ENCODE measurements around the gene OTOA.
"Not testable (repeated sequence)": the region's sequence is repeated elsewhere in the genome, so short reads cannot be mapped to it uniquely, and the experiment has no call there.

The OTOA gene

DNA sequence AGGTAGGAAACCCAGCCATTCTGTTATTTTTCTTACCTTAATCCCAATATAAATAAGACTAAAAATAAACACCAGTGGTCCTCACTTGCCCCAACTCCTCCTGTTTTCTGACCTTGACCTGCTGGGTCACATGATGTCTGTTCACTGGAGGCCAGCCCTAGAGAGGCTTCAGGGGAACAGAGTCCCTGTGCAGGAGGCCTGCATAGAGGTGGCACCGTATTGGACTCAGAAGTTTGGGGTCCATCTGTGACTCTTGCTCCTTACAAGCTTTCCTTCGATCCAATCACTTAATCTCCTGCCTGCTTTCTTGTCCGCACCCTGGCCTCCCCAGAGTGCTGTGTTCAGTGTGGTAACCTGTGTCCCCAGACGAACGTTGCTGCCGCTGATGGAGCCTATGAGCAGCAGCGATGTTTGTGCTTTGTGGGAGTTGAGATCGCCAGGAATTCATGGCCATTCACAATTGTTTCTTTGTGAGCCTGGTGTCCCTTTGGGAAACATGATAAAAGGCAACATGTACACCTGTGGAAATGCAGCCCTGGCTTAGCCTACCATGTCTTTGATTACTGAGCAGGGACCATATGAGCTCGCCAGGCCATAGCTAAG lies 16.1 kb upstream of the OTOA start:
- TF ChIP-seq, protein P1, sequence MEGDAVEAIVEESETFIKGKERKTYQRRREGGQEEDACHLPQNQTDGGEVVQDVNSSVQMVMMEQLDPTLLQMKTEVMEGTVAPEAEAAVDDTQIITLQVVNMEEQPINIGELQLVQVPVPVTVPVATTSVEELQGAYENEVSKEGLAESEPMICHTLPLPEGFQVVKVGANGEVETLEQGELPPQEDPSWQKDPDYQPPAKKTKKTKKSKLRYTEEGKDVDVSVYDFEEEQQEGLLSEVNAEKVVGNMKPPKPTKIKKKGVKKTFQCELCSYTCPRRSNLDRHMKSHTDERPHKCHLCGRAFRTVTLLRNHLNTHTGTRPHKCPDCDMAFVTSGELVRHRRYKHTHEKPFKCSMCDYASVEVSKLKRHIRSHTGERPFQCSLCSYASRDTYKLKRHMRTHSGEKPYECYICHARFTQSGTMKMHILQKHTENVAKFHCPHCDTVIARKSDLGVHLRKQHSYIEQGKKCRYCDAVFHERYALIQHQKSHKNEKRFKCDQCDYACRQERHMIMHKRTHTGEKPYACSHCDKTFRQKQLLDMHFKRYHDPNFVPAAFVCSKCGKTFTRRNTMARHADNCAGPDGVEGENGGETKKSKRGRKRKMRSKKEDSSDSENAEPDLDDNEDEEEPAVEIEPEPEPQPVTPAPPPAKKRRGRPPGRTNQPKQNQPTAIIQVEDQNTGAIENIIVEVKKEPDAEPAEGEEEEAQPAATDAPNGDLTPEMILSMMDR (IDR thresholded peaks at IDR 0.05; ENCODE audit: insufficient read depth, low read length, missing control alignments): no peak
- CTCF ChIA-PET: interaction anchor here (1.6 to 10.9 kb wide), 3 partner anchors 8 to 541 kb away, joined by 4 to 150 read pairs (median 24); no protein-coding TSS in a partner anchor
- POLR2A ChIA-PET: no interaction called here

DNA sequence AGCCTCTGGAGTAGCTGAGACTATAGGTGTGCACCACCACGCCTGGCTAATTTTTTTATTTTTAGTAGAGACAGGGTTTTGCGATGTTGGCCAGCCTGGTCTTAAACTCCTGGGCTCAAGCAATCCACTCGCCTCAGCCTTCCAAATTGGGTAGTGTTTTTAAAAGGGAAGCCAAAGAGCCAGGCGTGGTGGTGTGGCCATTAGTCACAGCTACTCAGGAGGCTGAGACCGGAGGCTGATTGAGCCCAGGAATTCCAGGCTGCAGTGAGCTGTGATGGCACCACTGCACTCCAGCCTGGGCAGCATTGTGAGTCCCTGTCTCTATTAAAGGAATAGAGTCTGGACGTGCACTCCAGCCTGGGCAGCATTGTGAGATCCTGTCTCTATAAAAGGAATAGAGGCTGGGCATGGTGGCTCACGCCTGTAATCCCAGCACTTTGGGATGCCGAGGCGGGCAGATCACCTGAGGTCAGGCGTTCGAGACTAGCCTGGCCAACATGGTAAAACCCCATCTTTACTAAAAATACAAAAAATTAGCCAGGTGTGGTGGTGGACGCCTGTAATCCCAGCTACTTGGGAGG lies 13.9 kb upstream of the OTOA start:
- CTCF ChIA-PET: interaction anchor here (0.9 to 10.9 kb wide), 3 partner anchors 7 to 15 kb away, joined by 3 to 150 read pairs (median 24); no protein-coding TSS in a partner anchor
- POLR2A ChIA-PET; H3K4me3 ChIP-seq (ENCODE audit: low read depth, low read length); DNase-seq (ENCODE audit: low read depth, low spot score): not testable (repeated sequence)

More for the DNA sequence above, 16.1 kb upstream of the OTOA start:
- H3K4me3 ChIP-seq (ENCODE audit: low read depth, low read length): no peak overlapping the region
- no peak for DNase-seq (ENCODE audit: low read depth, low spot score)

DNA sequence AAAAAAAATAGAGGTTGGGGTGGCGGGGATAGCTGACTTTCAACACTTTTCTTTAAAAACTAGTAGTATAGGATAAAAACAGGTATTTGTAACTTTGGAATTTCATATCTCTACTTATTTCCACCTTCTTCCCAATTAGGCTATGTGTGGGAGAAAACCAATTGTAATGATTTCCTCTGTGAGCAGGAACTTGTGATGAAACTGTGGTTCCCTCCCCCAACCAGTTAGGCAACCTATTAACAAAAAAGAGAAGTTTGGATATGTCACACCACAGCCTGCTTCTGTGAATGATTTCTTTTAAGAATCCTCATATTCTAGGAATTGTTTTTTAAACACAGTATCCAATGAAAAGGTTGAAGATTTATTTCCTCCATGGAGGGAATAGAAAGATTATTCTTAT lies 13.2 kb upstream of the OTOA start:
- DNase-seq (ENCODE audit: low read depth, low spot score): no peak
- CTCF ChIA-PET: interaction anchor here (1.0 to 5.1 kb wide), 2 partner anchors 11 to 58 kb away, joined by 6 to 24 read pairs; no protein-coding TSS in a partner anchor
- POLR2A ChIA-PET: no interaction called here
- TF ChIP-seq, protein P1 (IDR thresholded peaks at IDR 0.05; ENCODE audit: insufficient read depth, low read length, missing control alignments): no peak
- H3K4me3 ChIP-seq (ENCODE audit: low read depth, low read length): no peak overlapping the region

DNA sequence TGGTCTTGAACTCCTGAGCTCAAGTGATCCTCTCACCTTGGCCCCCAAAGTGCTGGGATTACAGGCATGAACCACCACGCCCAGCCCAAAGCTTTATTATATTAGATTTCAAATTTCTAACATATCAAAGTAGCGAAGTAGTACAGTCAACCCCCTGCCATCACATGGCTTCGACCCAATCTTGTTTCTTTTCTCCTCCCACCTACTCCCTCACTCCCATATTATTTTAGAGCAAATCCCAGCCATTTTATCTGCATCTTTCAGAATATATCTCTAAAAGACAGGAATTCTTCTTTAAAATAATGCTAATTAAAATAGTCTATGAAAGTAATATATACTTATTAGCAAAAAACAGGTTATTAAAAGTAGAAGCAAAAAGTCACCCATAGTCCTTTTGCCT lies 12.3 kb upstream of the OTOA start:
- ChIA-PET POLR2A (no interaction called here), CTCF (interaction anchor here (1.0 to 5.1 kb wide), 3 partner anchors 10 to 57 kb away, joined by 4 to 24 read pairs (median 6); no protein-coding TSS in a partner anchor)
- no peak for DNase-seq (ENCODE audit: low read depth, low spot score)
- TF ChIP-seq, protein P1 (IDR thresholded peaks at IDR 0.05; ENCODE audit: insufficient read depth, low read length, missing control alignments): no peak
- no peak overlapping the region for H3K4me3 ChIP-seq (ENCODE audit: low read depth, low read length)

DNA sequence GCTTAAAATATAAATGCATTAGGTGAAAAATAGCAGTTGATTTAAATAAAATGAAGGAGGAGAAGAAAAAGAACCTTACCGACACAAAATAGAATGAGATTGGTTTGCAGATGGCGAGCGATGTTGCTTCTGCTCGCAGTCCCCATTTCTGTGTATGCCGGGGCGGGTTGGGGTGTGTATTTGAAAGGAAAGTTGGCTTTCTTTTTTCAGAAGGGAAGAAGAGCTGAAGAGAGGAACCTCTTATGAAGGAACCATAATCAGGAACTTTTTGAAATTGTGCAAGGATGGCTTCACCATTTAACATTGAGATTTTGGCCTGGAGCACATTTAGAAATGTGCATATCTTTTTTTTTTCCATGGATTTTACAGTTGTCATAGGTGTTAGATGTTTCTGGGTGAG lies 11.3 kb upstream of the OTOA start, which contains the start of gene IGSF6:
Gene IGSF6, minus strand, starts transcription at position 156 of the 400 bp plus-strand sequence. Its CDS starts 10 bp downstream, at position 146.
- TF ChIP-seq, protein P1 (IDR thresholded peaks at IDR 0.05; ENCODE audit: insufficient read depth, low read length, missing control alignments): no peak
- CTCF ChIA-PET: interaction anchor here (0.9 to 5.1 kb wide), 4 partner anchors 9 to 56 kb away, joined by 3 to 24 read pairs (median 4); no protein-coding TSS in a partner anchor
- no peak for DNase-seq (ENCODE audit: low read depth, low spot score)
- no peak within 1 kb of the TSS for H3K4me3 ChIP-seq (ENCODE audit: low read depth, low read length)
- POLR2A ChIA-PET: no interaction called here

DNA sequence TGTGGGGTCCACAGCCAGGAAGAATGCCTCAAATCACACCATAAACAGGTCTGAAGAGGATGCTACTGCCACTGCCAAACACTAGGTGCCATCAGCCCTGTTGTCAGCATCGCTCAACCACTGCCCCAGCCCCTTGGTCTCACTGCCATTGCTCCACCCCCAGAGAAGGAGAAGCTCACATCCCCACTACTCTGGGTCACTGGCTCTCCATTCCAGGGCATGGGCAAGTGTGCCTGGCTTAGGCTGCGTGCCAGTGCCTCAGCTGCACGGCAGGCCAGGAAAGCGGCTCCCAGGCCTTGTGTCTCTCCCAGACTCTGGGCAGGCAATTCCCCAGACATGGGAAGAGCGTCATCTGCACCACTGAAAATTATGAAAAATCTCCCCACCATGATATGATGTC lies 10.2 kb upstream of the OTOA start:
- ChIA-PET POLR2A (no interaction called here), CTCF (interaction anchor here (1.0 to 6.7 kb wide), 4 partner anchors 16 to 55 kb away, joined by 3 to 91 read pairs (median 3); no protein-coding TSS in a partner anchor)
- TF ChIP-seq, protein P1 (IDR thresholded peaks at IDR 0.05; ENCODE audit: insufficient read depth, low read length, missing control alignments): no peak
- DNase-seq (ENCODE audit: low read depth, low spot score): no peak
- H3K4me3 ChIP-seq (ENCODE audit: low read depth, low read length): no peak overlapping the region
